Liver (tissue), 9 donors: ENCODE results near the gene COA8. TPM values are rescaled to one million over a fixed set of nuclear protein-coding genes. Genes with fewer than 3 reads are reported as not detected.

Experiments used
- DNase-seq: peaks from one replicate; pipeline ENCODE4 v3.0.0-alpha.2; 2017; ENCODE audit warnings: low spot score
- H3K27ac ChIP-seq, 2 donors: one replicate each; pipeline ENCODE4 v1.7.0; 2013; ENCODE audit warnings: inconsistent platforms in 2 of 2, low read length in 2 of 2, control low read depth in 1 of 2, low read depth in 1 of 2, mild to moderate bottlenecking in 1 of 2
- H3K27me3 ChIP-seq, 4 donors: one replicate each; pipeline versions ENCODE4 v1.6.1 to v1.7.0; 2013; ENCODE audit warnings: low read length in 3 of 4, inconsistent platforms in 1 of 4, mild to moderate bottlenecking in 1 of 4, moderate library complexity in 1 of 4; ENCODE audit not compliant: control insufficient read depth in 4 of 4, insufficient read depth in 4 of 4
- H3K36me3 ChIP-seq, 4 donors: one replicate each; pipeline versions ENCODE4 v1.6.1 to v1.7.0; 2013; ENCODE audit warnings: low read length in 3 of 4, mild to moderate bottlenecking in 3 of 4, low read depth in 1 of 4, moderate library complexity in 1 of 4; ENCODE audit not compliant: control insufficient read depth in 4 of 4, insufficient read depth in 3 of 4
- H3K4me1 ChIP-seq, 4 donors: one replicate each; pipeline versions ENCODE4 v1.6.1 to v1.7.0; 2013; ENCODE audit warnings: low read length in 3 of 4, mild to moderate bottlenecking in 3 of 4, moderate library complexity in 1 of 4; ENCODE audit not compliant: control insufficient read depth in 4 of 4, insufficient read depth in 4 of 4
- H3K4me3 ChIP-seq, 3 donors: one replicate each; pipeline versions ENCODE4 v1.6.1 to v1.7.0; 2013; ENCODE audit warnings: low read length in 3 of 3, control low read depth in 1 of 3, low read depth in 1 of 3, mild to moderate bottlenecking in 1 of 3
- H3K9ac ChIP-seq, 2 donors: one replicate each; pipeline ENCODE4 v1.7.0; 2013; ENCODE audit warnings: low read length in 2 of 2, mild to moderate bottlenecking in 2 of 2, moderate library complexity in 2 of 2, control low read depth in 1 of 2, low read depth in 1 of 2
- H3K9me3 ChIP-seq, 4 donors: one replicate each; pipeline versions ENCODE4 v1.6.1 to v1.7.0; 2013; ENCODE audit warnings: low read length in 3 of 4; ENCODE audit not compliant: control insufficient read depth in 4 of 4
- FOXA1 ChIP-seq: IDR thresholded peaks from 2 replicates; pipeline ENCODE4 v1.6.1; 2016; ENCODE audit warnings: antibody characterized with exemption
- FOXA2 ChIP-seq: IDR thresholded peaks from 2 replicates; pipeline ENCODE4 v1.6.1; 2016; ENCODE audit warnings: antibody characterized with exemption
- GABPA ChIP-seq, 2 donors: IDR thresholded peaks in 1 of 2; conservative IDR thresholded peaks in 1 of 2; 2 replicates each; pipeline ENCODE4 v1.6.1; 2016; ENCODE audit warnings: antibody characterized with exemption in 2 of 2, mild to moderate bottlenecking in 1 of 2, moderate library complexity in 1 of 2
- HNF4A ChIP-seq, 2 donors: conservative IDR thresholded peaks; 2 replicates each; pipeline ENCODE4 v1.6.1; 2016; ENCODE audit warnings: antibody characterized with exemption in 2 of 2, mild to moderate bottlenecking in 2 of 2
- JUND ChIP-seq, 2 donors: IDR thresholded peaks; 2 replicates each; pipeline ENCODE4 v1.6.1; 2016; ENCODE audit warnings: antibody characterized with exemption in 2 of 2
- RXRA ChIP-seq, 2 donors: IDR thresholded peaks; 2 replicates each; pipeline ENCODE4 v1.6.1; 2017 to 2018; ENCODE audit warnings: antibody characterized with exemption in 2 of 2, mild to moderate bottlenecking in 1 of 2
- SP1 ChIP-seq: IDR thresholded peaks from 2 replicates; pipeline ENCODE4 v1.6.1; 2018; ENCODE audit warnings: antibody characterized with exemption, mild to moderate bottlenecking
- TAF1 ChIP-seq: conservative IDR thresholded peaks from 2 replicates; pipeline ENCODE4 v1.6.1; 2016; ENCODE audit warnings: antibody characterized with exemption, mild to moderate bottlenecking
- YY1 ChIP-seq: IDR thresholded peaks from 2 replicates; pipeline ENCODE4 v1.6.1; 2016; ENCODE audit warnings: antibody characterized with exemption, mild to moderate bottlenecking
- WGBS: extraction: QIAGEN DNeasy Blood & Tissue Kit; methylation state at CpG from one replicate; pipeline ENCODE4 v1.1.7; 2013; 5-methylcytosine and 5-hydroxymethylcytosine counted together
- polyA plus RNA-seq, 2 donors: library from polyadenylated mRNA; stranded (reverse) in 1 of 2; unstranded in 1 of 2; fragments of 200-250 nt in 1 of 2; fragments of >200 nt in 1 of 2; fragmentation: Nextera tagmentation in 1 of 2; extraction: Ambion mirVana in 1 of 2; gene quantifications; one replicate each; pipeline versions ENCODE4 v1.2.1 to v1.2.3, GENCODE V29; 2013 to 2015
- total RNA-seq, 2 donors: library from RNA; depleted of rRNA; stranded (reverse); fragments of >200 nt; gene quantifications; one replicate each; pipeline ENCODE4 v1.2.3, GENCODE V29; 2014
- TF ChIP-seq, protein P1 (sequence below): IDR thresholded peaks from 2 replicates; pipeline ENCODE4 v1.6.1; 2016; ENCODE audit warnings: antibody characterized with exemption
- TF ChIP-seq, protein P2 (sequence below): IDR thresholded peaks from 2 replicates; pipeline ENCODE4 v1.6.1; 2016; ENCODE audit warnings: antibody characterized with exemption, mild to moderate bottlenecking
- TF ChIP-seq, protein P3 (sequence below): IDR thresholded peaks from 2 replicates; pipeline ENCODE4 v1.6.1; 2016; ENCODE audit warnings: antibody characterized with exemption
- TF ChIP-seq, protein P4 (sequence below): IDR thresholded peaks from 2 replicates; pipeline ENCODE4 v1.6.1; 2016; ENCODE audit warnings: antibody characterized with exemption
- donor health status: healthy.
- donor health status: healthy.
- donor health status: healthy.
- donor health status: healthy.
- donor health status: healthy.

Gene COA8
- total and polyA plus RNA-seq, 4 donors: 8.3 to 35.5 (median 17.0) TPM

DNA sequence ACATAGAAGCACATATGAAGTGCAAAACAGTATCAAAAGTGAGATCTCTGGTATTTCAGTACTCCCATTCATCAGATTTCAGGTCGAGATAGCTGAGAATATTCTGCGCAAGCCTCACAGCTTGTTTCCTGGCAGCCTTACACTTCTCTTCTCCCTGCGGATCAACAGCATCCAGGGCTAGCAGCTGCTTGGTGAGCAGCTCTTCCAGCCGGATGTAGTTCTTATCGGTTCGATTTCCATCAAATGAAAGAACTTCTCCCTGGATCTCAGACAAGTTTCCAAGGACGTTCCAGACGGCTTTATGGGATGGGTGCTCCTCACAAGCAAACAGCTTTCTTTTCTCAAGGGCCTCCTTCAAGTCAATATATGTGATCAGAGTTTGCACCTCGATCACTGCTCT is 3.0 kb upstream of the COA8 start:
- Histone ChIP-seq H3K9me3 (no peaks in the 10 kb centered on the region), H3K36me3 (peaks cover 1 to 17% (median 6%) of the 10 kb centered on the region in 4 donors), H3K9ac (no peak overlapping the region), H3K27me3 (no peaks in the 10 kb centered on the region), H3K4me3 (no peak overlapping the region), H3K4me1 (peaks cover 2 to 54% (median 38%) of the 10 kb centered on the region in 4 donors), H3K27ac (no peak overlapping the region)
- no peak for TF ChIP-seq JUND (IDR thresholded peaks at IDR 0.05)
- TF ChIP-seq, protein P1, sequence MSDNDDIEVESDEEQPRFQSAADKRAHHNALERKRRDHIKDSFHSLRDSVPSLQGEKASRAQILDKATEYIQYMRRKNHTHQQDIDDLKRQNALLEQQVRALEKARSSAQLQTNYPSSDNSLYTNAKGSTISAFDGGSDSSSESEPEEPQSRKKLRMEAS: no peak
- TF ChIP-seq, protein P2, sequence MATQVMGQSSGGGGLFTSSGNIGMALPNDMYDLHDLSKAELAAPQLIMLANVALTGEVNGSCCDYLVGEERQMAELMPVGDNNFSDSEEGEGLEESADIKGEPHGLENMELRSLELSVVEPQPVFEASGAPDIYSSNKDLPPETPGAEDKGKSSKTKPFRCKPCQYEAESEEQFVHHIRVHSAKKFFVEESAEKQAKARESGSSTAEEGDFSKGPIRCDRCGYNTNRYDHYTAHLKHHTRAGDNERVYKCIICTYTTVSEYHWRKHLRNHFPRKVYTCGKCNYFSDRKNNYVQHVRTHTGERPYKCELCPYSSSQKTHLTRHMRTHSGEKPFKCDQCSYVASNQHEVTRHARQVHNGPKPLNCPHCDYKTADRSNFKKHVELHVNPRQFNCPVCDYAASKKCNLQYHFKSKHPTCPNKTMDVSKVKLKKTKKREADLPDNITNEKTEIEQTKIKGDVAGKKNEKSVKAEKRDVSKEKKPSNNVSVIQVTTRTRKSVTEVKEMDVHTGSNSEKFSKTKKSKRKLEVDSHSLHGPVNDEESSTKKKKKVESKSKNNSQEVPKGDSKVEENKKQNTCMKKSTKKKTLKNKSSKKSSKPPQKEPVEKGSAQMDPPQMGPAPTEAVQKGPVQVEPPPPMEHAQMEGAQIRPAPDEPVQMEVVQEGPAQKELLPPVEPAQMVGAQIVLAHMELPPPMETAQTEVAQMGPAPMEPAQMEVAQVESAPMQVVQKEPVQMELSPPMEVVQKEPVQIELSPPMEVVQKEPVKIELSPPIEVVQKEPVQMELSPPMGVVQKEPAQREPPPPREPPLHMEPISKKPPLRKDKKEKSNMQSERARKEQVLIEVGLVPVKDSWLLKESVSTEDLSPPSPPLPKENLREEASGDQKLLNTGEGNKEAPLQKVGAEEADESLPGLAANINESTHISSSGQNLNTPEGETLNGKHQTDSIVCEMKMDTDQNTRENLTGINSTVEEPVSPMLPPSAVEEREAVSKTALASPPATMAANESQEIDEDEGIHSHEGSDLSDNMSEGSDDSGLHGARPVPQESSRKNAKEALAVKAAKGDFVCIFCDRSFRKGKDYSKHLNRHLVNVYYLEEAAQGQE: no peak
- 83% methylated on average over 9 of the region's 9 CpGs for WGBS
- DNase-seq: no peak

DNA sequence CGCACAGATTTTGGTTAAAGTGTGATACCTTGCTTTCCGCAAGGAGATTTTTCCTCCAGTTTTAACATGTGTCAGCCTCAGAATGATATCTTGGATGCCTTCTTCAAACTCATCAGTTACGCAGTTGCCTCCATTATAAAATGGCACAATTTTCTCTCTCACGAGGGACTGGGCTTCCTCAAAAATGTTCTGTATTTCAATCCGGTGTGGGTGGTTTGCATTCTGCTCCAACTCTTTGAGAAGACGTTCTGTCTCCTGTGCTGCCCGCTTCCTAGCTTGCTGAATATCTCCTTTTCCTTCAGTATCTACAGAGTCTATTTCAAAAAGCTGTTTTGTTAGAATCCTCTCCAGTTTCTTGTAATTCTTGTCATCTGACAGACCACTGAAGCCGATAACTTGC is 2.1 kb upstream of the COA8 start:
- H3K4me3 ChIP-seq: no peak overlapping the region
- H3K27me3 ChIP-seq: no peaks in the 10 kb centered on the region
- no peak overlapping the region for H3K27ac ChIP-seq
- peaks cover 2 to 55% (median 39%) of the 10 kb centered on the region in 4 donors for H3K4me1 ChIP-seq
- DNase-seq: no peak
- 77% methylated on average over 8 of the region's 8 CpGs for WGBS
- H3K9me3 ChIP-seq: no peaks in the 10 kb centered on the region
- peaks cover 1 to 17% (median 6%) of the 10 kb centered on the region in 4 donors for H3K36me3 ChIP-seq
- no peak for TF ChIP-seq YY1
- no peak for TF ChIP-seq FOXA1
- TF ChIP-seq, protein P3, sequence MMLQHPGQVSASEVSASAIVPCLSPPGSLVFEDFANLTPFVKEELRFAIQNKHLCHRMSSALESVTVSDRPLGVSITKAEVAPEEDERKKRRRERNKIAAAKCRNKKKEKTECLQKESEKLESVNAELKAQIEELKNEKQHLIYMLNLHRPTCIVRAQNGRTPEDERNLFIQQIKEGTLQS: no peak
- no peak for TF ChIP-seq JUND (IDR thresholded peaks at IDR 0.05)
- TF ChIP-seq HNF4A (conservative IDR thresholded peaks at IDR 0.05): no peak
- no peak for TF ChIP-seq RXRA (IDR thresholded peaks at IDR 0.05)
- TF ChIP-seq FOXA2: no peak
- TF ChIP-seq SP1: no peak
- TF ChIP-seq, protein P4, sequence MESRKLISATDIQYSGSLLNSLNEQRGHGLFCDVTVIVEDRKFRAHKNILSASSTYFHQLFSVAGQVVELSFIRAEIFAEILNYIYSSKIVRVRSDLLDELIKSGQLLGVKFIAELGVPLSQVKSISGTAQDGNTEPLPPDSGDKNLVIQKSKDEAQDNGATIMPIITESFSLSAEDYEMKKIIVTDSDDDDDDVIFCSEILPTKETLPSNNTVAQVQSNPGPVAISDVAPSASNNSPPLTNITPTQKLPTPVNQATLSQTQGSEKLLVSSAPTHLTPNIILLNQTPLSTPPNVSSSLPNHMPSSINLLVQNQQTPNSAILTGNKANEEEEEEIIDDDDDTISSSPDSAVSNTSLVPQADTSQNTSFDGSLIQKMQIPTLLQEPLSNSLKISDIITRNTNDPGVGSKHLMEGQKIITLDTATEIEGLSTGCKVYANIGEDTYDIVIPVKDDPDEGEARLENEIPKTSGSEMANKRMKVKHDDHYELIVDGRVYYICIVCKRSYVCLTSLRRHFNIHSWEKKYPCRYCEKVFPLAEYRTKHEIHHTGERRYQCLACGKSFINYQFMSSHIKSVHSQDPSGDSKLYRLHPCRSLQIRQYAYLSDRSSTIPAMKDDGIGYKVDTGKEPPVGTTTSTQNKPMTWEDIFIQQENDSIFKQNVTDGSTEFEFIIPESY: no peak
- no peak for TF ChIP-seq GABPA (IDR thresholded peaks at IDR 0.05 in 1 of 2, conservative IDR thresholded peaks at IDR 0.05 in 1 of 2)
- TF ChIP-seq TAF1: no peak
- TF ChIP-seq, protein P2: no peak
- H3K9ac ChIP-seq: no peak overlapping the region
